Amygdala (tissue), 56 donors: ENCODE measurements around the gene SFXN2.
"Not testable (repeated sequence)": the region's sequence is repeated elsewhere in the genome, so short reads cannot be mapped to it uniquely, and the experiment has no call there.

ENCODE experiments used
- DNase-seq, 56 donors: peaks; one replicate each; lab custom pipeline; 2025; lab: John Stamatoyannopoulos, UW

SFXN2 gene, protein sequence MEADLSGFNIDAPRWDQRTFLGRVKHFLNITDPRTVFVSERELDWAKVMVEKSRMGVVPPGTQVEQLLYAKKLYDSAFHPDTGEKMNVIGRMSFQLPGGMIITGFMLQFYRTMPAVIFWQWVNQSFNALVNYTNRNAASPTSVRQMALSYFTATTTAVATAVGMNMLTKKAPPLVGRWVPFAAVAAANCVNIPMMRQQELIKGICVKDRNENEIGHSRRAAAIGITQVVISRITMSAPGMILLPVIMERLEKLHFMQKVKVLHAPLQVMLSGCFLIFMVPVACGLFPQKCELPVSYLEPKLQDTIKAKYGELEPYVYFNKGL

DNA sequence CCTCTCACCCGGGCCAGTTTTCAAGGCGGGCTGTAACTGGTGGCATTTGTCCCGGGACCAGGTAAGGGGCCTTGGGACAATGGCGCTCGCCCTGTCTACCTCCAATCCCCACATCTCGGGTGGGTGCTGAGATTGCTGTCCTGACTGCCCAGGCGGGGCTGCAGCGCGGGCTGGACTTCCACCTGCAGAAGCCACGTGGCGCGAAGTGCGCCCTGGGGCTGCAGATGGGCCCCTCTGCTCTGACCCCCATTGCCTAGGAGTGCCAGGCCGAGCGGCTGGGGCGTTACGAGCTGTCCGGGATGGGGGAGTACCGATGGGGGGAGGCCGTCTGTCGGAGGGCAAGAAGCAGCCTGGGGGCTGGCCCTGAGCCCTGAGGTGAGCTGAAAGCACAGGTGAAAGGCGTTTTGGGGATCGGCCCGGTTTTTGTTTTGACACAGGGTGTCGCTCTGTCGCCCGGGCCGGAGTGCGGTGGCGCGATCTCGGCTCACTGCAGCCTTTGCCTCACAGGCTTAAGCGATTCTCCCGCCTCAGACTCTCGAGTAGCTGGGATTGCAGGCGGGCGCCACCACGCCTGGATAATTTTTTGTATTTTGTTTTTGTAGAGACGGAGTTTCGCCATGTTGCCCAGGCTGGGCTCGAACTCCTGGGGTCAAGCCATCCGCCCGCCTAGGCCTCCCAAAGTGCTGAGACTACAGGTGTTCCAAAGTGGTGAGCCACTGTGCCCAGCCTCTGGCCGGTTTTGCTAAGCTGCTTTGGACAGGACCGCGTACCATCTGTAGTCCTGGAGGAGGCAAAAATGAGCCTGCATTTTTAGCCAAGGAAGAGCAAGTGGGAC lies at the start of gene SFXN2:
TSS of gene SFXN2 (plus strand) at position 16 of the 835 bp plus-strand sequence. CDS start 12,001 bp downstream, outside the sequence.
- peak in 7 of 56 donors; percentile 9 to 63 (median 45) for DNase-seq

DNA sequence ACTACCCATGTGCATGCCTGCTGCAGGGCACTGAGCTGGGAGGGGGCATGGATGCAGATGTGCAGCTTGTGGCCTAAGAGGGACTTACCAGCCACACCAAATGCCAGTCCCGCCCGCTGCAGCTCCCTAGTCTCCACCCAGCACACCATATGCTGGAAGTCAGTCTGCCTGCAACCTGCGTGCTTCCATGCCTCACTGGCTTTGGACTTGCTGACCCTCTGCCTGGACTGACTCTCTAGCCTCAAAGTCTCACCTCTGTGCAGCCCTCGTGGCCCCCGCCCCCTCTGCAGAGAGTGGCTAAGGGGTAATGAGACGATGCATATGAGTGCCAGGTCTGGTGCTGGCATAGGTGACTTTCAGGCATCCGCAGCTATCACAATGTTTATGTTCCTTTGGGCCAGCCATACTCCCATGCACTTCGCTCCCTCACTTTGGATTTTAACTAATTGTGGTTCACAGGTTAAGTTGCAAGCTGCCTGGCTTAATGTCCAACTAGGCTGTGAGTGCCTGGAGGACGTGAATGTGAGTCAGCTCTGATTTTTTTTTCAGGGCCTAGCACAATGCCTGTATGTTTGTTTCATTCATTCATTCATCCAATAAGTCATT lies 48.4 kb upstream of the SFXN2 start:
- DNase-seq: no peak

DNA sequence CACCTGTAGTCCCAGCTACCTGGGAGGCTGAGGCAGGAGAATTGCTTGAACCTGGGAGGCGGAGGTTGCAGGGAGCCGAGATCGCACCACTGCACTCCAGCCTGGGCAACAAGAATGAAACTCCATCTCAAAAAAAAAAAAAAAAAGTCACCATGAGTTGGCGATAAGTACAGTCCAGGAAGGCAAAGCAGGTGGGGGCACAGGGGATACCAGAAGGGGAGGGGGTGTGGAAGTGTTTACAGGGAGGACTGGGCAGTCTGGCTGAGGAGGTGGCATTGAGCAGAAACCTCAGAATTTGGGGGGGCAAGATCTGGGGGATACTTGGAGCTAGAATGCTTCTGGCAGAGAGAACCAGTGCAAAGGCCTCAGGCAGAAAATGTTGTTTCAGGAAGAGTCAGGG lies 47.0 kb upstream of the SFXN2 start:
- DNase-seq: not testable (repeated sequence)

DNA sequence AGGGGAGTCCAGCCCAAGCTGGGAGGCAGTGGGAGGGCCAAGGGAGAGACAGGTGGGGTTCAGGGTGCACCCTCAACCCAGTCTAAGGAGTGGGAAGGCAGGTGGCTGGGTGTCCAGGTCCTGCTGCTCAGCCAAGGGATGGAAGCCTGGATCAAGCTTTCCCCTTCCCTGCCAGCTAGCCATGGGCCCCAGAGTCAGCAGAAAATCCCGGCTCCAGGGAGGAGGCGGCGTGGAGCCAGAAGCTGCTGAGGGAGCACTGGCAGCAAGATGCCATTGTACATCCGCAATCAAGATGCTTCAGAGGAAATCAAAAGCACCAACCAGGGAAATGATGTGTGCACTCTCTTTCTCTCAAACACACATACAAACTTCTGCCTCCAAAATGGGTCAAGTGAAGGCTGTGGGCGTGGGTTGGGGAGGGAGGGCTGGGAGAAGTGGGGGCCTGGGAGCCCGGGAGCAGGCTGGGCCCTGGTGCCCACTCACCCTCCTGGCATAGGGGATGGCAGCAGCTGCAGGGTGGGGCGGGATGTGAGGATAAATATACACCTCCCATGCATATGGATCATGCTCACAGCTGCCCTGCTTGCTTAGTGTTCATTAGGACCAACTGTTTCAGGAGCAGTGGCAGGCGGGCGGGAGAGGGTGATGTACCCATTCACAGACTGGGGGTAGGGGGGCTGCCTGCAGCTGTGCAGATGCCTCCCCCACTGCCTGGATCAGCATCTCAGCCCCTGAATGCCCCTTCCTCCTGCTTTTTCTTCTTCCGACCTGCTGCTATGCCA lies 45.9 kb upstream of the SFXN2 start:
- DNase-seq: peak in 3 of 56 donors; percentile 32 to 36 (median 34)

DNA sequence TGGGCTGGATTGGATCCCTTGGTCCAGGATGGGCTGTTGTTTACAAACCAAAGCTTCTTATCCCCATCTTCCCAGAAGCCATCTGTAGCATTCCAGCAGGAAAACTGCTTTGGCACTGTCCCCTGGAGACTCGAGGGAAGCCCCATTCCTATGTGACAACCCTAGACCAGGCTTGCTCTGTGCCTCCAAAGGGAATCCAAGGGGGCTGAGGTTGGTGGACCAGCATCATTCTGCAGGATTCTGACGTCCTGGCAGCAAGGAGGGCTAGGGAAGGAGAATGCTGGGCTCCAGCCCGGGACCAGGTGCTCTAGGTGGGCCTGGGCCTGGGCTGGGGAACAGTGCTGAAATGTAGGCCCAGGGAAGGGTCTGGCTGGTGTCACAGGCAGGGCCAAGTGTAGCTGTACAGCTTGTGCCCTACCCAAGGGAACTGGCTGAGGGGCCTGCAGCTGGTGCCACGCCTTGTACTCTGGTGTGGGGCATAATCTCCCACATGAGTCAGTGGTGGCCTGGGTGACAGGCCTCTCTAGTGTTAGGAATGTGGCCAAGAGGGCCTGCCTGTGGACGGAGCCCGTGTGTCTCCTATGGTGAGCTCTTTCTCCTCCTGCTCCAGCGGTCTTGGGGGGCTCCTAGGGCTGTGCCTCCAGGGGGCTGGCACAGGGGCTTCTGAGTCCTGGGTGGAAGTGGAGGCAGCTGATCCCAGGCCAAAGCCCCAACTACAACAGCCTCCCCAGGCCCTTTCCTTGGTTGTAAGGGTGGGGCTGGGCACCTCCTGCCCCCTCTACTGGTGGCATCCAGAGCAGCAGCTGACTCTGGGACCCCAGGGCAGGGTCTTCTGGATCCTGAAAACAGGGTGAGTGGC lies 45.0 kb upstream of the SFXN2 start:
- peak in 19 of 56 donors; percentile 23 to 67 (median 42) for DNase-seq

DNA sequence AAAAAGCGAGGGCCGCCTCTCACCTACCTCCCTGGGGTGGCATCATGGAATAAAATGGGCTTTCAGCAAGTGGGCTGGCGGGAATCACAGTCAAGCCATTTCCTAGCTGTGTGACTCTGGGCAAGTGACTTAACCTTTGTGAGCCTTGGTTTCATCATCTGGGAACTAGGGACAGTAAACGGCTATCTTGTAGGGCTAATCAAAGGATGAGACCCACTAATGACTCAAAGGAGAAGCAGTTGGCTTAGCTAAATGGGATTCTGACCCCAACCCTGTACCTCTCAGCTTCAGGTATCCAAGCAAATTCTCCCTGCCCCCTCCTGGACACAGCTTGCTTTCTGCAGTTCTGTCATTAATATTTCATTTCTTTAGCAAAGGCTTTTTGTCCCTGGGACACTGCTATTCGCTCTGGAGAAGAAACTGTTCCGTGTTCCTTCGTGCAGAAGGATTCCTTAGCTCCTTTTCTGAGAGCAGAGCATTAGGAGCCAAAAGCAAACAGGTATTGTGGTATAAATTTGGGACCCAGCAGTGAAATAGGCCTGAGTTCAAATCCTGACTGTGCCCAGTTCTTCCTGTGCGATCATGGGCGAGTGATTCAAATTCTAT lies 44.3 kb upstream of the SFXN2 start:
- DNase-seq: no peak

DNA sequence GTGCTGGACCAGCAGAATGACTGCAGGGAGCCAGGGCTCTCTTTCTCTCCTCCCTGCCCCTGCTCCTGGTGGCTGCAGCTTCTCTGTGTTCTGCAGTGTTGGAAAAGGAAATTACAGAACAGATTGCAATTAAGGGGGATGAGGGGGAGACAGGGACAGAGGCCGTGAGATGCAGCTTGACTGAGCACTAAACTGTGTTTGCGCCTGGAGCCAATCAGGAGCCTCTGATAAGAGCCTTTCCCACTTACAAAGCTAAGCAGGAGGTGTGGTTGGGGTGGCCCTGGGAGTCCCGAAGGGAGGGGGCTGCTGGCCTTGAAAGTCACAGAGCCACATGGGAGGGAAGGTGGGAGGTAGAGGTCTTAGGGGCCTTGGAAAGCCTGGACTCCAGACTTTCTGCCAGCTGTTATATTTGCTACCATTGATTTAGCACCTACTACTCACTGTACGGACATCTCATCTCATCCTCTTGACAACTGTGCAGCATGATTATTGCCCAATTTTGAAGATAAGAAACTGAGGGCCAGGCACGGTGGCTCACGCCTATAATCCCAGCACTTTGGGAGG lies 43.5 kb upstream of the SFXN2 start:
- DNase-seq: no peak

DNA sequence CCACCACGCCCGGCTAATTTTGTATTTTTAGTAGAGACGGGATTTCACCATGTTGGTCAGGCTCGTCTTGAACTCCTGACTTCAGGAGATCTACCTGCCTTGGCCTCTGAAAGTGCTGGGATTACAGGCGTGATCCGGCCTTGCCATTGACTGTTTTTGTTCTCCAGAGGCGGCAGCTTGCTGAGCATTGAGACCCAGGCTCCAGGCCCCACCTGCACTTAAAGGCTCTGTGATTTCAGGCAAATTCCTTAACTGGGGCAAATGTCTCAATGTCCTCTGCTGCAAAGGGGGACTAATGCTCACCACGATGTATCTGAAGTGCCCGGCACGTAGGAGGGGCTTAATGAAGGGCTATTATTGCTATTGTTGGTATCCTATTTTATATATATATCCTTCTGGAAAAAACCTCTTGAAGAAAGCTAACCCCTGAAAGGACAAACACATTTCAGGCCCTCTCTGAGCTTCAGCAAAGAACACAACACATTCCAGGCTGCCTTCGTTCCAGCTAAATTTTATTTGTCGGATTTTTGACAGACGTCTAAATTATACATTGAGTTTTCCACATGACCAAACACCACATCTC lies 41.1 kb upstream of the SFXN2 start:
- DNase-seq: no peak

DNA sequence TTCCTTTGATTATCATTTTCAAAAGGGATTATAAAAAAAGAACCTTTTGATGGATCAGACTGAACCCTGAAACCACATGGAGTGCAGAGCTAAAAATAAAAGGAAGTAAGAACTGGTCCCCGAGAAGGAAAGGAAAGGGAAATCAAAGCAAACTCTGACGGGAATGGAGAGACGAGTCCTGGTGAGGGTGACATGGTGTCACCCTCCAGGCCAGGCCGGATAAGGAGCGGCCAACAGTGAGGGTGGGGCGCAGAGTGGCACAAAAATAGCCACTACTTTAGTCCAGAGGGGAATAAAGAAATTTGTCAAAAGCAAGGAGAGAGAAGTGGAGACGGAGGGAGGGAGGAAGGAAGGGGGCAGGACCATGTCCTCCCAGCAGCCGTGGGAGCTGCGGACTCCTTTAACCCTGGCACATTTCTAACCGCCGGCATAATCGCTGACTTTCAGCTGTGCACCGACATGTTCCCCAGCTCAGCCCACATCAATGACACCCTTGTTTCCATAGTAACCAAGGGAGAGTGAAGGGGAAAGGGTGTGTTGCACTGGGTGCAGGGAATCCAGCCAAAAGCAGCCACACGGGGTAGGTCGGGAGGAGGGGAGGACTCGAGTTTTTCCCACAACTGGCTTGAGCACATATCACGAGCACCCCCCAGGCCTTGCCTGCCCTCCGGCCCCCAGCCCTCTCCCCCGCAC lies 40.5 kb upstream of the SFXN2 start:
- peak in 39 of 56 donors; percentile 23 to 84 (median 53) for DNase-seq

DNA sequence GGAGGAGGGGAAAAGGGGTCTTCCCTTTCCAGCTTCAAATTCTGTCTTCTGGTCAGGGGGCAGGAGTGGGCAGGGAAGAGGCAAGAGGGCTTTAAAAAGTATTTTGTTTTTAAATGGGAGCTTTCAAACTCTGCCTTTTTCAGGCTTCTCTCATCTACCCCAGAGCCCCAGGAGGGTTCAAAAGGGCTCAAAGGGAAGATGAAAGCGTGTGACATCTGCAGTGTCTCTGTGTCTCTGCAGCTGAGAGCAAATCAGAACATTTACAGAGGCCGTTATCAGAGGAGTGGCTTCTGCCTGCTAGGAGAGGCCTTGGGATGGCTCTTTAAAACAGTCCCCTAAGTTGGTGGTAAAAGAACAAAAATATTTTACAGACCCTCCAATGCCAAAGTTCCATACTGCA lies 39.9 kb upstream of the SFXN2 start:
- DNase-seq: peak in 1 of 56 donors; percentile 34

DNA sequence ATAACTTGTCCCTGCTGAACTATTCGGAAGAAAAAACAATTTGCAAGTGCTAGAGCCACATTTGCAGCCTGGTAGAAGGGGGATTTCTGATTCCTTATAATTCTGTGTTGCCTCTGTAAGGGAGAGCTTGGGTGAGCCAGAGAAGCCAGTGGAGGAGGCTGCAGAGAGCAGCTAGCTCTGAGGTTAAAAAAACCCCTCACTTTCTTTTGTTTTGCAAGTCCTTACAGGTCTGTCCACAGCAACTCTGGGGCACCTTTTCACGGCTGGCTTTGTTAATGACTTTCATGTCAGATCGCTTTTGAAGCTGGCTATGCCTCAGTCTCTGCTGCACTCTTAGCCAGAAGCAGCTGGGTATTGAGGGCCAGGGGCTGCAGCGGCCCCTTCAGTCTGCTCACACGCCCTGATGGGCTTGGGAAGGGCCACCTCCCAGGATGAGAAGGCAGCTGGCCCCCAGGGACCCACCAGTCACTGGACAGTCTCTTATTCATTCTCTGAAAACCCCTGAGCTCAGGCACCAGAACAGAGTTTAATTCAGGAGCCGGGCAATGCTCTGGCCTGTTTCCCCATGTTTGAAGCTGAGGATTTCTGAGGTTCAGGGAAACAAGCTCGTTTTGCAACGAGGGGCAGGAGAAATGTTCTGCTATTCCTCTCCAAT lies 39.3 kb upstream of the SFXN2 start:
- peak in 1 of 56 donors; percentile 61 for DNase-seq

DNA sequence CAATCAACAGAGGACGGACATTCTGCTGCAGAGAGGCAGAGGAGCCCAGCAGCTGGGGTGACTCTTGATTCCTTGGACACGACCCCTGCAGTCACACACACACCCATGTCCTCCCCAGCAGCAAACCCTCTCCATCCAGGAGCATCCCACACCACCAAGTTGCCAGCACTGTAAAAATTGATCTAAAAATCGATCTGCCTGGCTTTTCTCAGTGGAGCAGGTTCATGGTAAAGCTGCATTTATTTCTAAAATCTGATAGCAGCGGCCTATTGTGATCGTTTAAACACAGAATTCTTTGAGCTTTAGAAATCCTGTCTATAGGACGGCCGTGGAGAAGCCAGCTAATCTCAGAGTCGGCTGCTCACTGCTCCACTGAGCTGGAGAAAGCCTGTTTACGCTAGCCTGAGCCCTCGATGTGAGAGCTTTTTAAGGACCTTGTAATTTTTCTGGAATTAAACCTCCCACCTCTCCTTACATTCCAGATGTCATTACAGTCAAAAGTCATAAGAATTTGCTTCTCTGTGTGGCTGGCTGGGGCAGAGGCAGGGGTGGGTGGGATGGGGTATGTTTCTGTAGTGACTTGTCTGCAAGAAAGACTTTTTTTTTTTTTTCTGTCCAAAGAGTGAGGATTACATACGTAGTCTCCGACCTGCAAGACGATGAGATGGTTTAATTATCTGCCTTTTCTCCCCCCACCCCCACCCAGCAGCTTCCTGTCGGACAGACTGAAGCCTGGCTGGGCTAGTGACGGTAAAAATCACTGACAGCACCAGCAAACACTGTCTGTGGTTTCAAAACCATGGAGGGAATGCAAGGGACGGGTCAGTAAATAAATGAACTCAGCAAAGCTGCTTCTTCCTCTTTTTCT lies 38.5 kb upstream of the SFXN2 start:
- peak in 5 of 56 donors; percentile 17 to 49 (median 38) for DNase-seq

DNA sequence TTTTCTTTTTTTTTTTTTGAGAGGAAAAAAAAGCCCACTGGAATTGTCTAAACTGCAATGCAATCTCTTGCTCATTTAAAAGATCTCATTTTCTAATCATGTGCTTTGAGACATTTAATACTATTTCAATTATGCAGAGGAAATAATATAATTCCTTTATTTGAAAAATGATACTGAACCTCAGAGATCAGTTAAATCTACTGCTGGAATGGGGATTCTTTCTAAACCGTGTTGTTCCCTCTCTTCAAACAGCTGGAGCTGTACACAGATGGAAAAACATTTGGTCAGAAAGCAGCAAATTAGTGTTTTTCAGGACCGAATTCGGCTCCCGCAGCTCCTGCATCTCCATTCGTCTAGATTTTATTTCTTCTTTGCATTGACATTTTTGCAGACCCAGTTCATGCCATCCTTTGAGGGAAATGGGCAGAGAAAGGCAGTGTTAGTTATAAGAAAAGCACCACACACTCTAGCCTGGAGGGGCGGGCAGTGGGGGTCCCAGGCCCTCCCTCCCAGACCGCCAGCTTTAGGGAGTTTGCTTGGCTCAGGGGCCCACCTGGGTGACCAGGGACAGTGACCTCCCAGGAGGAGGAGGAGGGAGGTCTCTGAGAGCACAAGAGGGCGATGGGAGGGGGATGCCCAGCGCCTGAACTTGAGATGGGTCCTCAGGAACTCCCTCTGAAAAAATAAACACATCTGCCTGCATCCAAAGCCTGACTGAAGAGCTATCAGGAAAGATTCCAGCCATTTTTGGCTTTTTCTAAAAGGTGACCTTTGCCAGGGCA lies 37.7 kb upstream of the SFXN2 start:
- DNase-seq: no peak

DNA sequence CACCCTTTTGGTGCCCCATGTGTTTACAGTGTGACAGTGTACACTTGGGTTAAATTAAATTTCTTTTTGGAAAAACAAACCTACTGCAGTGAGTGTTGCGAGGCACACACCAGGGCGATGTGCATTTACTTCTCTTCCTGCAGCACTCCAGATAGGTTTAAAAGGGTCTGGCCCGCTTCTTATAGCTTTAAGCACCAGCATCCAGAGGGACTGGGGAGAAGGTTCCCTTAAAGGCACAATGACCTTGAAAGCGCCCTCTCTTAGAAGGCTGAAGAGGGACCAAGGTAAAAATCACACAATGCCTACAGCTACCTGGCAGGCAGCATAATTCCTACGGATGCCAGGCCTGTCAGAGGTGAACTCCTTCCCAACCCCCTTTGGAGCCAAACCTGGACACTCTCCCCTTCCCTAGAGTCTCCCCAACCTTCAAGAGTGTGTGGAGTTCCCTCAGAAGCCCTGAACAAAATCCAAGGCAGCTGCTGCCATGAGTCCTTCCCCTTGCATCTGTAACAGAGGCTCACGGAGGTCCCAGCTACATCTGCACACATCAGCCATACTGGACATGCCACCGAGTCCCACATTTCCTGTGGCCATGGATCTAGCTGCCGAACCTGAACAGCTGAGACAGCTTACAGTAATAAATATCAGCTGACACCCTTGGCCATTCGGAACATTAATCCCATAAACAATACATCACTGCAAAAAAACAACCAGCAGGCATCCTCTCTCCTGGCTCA lies 36.9 kb upstream of the SFXN2 start:
- DNase-seq: no peak

DNA sequence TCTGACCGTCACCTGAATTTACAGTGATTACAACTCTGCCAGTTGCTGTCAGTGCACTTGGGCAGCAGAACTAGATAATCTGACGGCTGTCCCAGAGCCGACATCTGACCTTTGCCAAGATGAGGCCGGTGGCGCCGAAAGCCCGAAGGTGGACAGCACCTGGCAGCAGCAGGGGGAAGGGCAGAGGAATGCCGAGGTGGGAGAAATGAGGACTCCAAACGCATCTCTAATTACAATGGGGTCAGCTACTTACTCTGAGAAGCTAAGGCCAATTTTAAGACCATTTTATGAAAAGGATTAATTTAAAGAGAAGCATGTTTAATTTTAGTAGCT lies 36.4 kb upstream of the SFXN2 start:
- no peak for DNase-seq
